K562 (cell line): ENCODE data around the gene STXBP6. TPM values are rescaled to one million over a fixed set of nuclear protein-coding genes. Genes with fewer than 3 reads are reported as not detected.
"Not testable (repeated sequence)": the region's sequence is repeated elsewhere in the genome, so short reads cannot be mapped to it uniquely, and the experiment has no call there.

Experiments used
- ATAC-seq: fragments of 200-7000 bp; cut with Tn5 transposase; 3 replicates; pipeline ENCODE4 v1.9.1; 2020; ENCODE audit warnings: moderate library complexity
- BruUV-seq: library from RNA; stranded (reverse); fragments of 400-500 nt; replicated peaks from 2 replicates; lab custom pipeline; 2021; lab: Mats Ljungman, UMichigan
- CTCF ChIA-PET: fragments of 300-600 bp; formaldehyde crosslinking; extraction: SDS; loops from one replicate; lab custom pipeline; 2021; ENCODE audit warnings: low intra/inter-chr PET ratio; lab: Yijun Ruan, JAX
- POLR2A ChIA-PET: fragments of 300-600, 350-650 bp; sonication (Branson Sonifier 250); formaldehyde crosslinking; extraction: SDS; loops from one replicate; lab custom pipeline; 2021; ENCODE audit warnings: antibody characterized with exemption, inconsistent platforms; lab: Yijun Ruan, JAX
- DNase-seq, 4 experiments: peaks; one replicate each; pipeline versions ENCODE4 v3.0.0 to v3.0.0-alpha.2; 2011 to 2018; ENCODE audit warnings: low spot score in 3 of 4, mixed read lengths in 3 of 4; ENCODE audit errors: extremely low read depth in 1 of 4
- FAIRE-seq: peaks from 2 replicates; lab custom pipeline; 2011; peaks lifted over from hg19 to GRCh38; lab: Jason Lieb, UNC
- H2AFZ ChIP-seq: 2 replicates; pipeline ENCODE4 v1.6.0; 2011; ENCODE audit warnings: low read depth, low read length, control low read depth, inconsistent platforms
- H3K27ac ChIP-seq: fragments of 200-600 bp; 3 replicates; pipeline ENCODE4 v1.8.0; 2011; ENCODE audit warnings: low read depth, mild to moderate bottlenecking, control low read depth, inconsistent platforms, low read length, moderate library complexity, mixed read lengths; ENCODE audit errors: extremely low read depth
- H3K27me3 ChIP-seq, 2 experiments: fragments of 300-600 bp in 1 of 2; 2 replicates in 1 of 2; 3 replicates in 1 of 2; pipeline versions ENCODE4 v1.6.0 to v1.8.0; 2011; ENCODE audit warnings: inconsistent platforms in 2 of 2, low read length in 2 of 2, mild to moderate bottlenecking in 1 of 2, mixed read lengths in 1 of 2, moderate library complexity in 1 of 2; ENCODE audit not compliant: control insufficient read depth in 2 of 2, insufficient read depth in 2 of 2
- H3K36me3 ChIP-seq: fragments of 300-600 bp; 3 replicates; pipeline ENCODE4 v1.8.0; 2011; ENCODE audit warnings: mild to moderate bottlenecking, low read length, inconsistent platforms; ENCODE audit not compliant: control insufficient read depth, insufficient read depth
- H3K4me1 ChIP-seq, 2 experiments: fragments of 200-600 bp in 1 of 2; replicated peaks in 1 of 2; 2 replicates in 1 of 2; 3 replicates in 1 of 2; pipeline versions ENCODE4 v1.5.1 to v1.8.0; 2011; ENCODE audit warnings: inconsistent platforms in 2 of 2, low read length in 2 of 2, mild to moderate bottlenecking in 1 of 2, mixed read lengths in 1 of 2, moderate library complexity in 1 of 2; ENCODE audit not compliant: control insufficient read depth in 2 of 2, insufficient read depth in 2 of 2
- H3K4me2 ChIP-seq: 2 replicates; pipeline ENCODE4 v1.6.1; 2011; ENCODE audit warnings: low read length, control low read depth, inconsistent platforms, mixed read lengths; ENCODE audit not compliant: insufficient read depth
- H3K4me3 ChIP-seq: fragments of 200-600 bp; sonication (generic), shearing (Covaris generic); 2 replicates; pipeline ENCODE4 v1.5.1; 2016; ENCODE audit warnings: control low read depth, inconsistent platforms
- H3K79me2 ChIP-seq: fragments of 200-600 bp; 3 replicates; pipeline ENCODE4 v1.8.0; 2011; ENCODE audit warnings: low read length, inconsistent platforms; ENCODE audit not compliant: control insufficient read depth, insufficient read depth
- H3K9ac ChIP-seq, 2 experiments: 2 replicates each; pipeline versions ENCODE4 v1.6.0 to v1.6.1; 2011; ENCODE audit warnings: low read depth in 2 of 2, low read length in 2 of 2, control low read depth in 1 of 2, inconsistent platforms in 1 of 2, mild to moderate bottlenecking in 1 of 2, mixed read lengths in 1 of 2; ENCODE audit not compliant: insufficient read depth in 1 of 2
- H3K9me1 ChIP-seq: one replicate; pipeline ENCODE4 v1.6.0; 2011; ENCODE audit warnings: inconsistent platforms, mild to moderate bottlenecking, low read length, moderate library complexity; ENCODE audit not compliant: control insufficient read depth, insufficient read depth
- H3K9me3 ChIP-seq: replicated peaks from 2 replicates; pipeline ENCODE4 v1.5.1; 2011; ENCODE audit warnings: low read depth, low read length, inconsistent platforms; ENCODE audit not compliant: control insufficient read depth, insufficient read depth
- H4K20me1 ChIP-seq: replicated peaks from 2 replicates; pipeline ENCODE4 v1.6.1; 2011; ENCODE audit warnings: low read length, inconsistent platforms, mixed read lengths; ENCODE audit not compliant: control insufficient read depth, insufficient read depth
- CBFA2T3 ChIP-seq: fragments of 450-650 bp; IDR thresholded peaks from 2 replicates; pipeline ENCODE4 v1.6.1; 2017
- GABPB1 ChIP-seq: sonication (generic); formaldehyde crosslinking; IDR thresholded peaks from 2 replicates; pipeline ENCODE4 v1.8.0; 2022; ENCODE audit warnings: mild to moderate bottlenecking, missing genetic modification reagents
- KAT7 ChIP-seq: sonication (generic); formaldehyde crosslinking; IDR thresholded peaks from 2 replicates; pipeline ENCODE4 v1.8.0; 2022; ENCODE audit warnings: missing genetic modification reagents, mild to moderate bottlenecking, borderline replicate concordance
- MCM5 ChIP-seq: fragments of 450-650 bp; IDR thresholded peaks from 2 replicates; pipeline ENCODE4 v1.6.1; 2016; ENCODE audit warnings: low read depth
- NFATC3 ChIP-seq: fragments of 450-650 bp; IDR thresholded peaks from 2 replicates; pipeline ENCODE4 v1.6.1; 2017; ENCODE audit warnings: mild to moderate bottlenecking
- PTTG1 ChIP-seq: fragments of 450-650 bp; IDR thresholded peaks from 2 replicates; pipeline ENCODE4 v1.6.1; 2016; ENCODE audit warnings: low read depth, mild to moderate bottlenecking, missing genetic modification characterization, missing compliant biosample characterization
- RBM22 ChIP-seq: fragments of 200-400 bp; formaldehyde crosslinking; IDR thresholded peaks from 2 replicates; pipeline ENCODE4 v1.6.1; 2018; ENCODE audit warnings: low read length, low read depth; ENCODE audit not compliant: poor library complexity, severe bottlenecking
- STAT5B ChIP-seq: fragments of 250-450 bp; sonication (Bioruptor Pico); IDR thresholded peaks from 2 replicates; pipeline ENCODE4 v1.8.0; 2021; ENCODE audit warnings: mild to moderate bottlenecking, inconsistent platforms
- ZC3H8 ChIP-seq: fragments of 450-650 bp; IDR thresholded peaks from 2 replicates; pipeline ENCODE4 v1.6.1; 2017
- WGBS: fragments of 100-300 bp; shearing (Covaris generic); methylation state at CpG from one replicate; pipeline ENCODE4 v1.1.6; 2016; ENCODE audit warnings: low coverage, mixed read lengths; ENCODE audit not compliant: insufficient coverage; ENCODE audit errors: missing lambda C conversion rate; 5-methylcytosine and 5-hydroxymethylcytosine counted together
- in situ Hi-C: fragments of 300-500 bp; cut with MboI; formaldehyde crosslinking; loops from 4 replicates; pipeline ENCODE4 v1.15.0; 2018; ENCODE audit warnings: inconsistent platforms, mixed read lengths
- intact Hi-C: fragments of 100-400 bp; cut with micrococcal nuclease; formaldehyde crosslinking; loops from 2 replicates; pipeline ENCODE4 v1.14.2; 2022
- polyA plus RNA-seq, 8 experiments: library from polyadenylated mRNA; depleted of rRNA in 4 of 8; stranded (reverse) in 5 of 8; unstranded in 3 of 8; fragments of >200 nt; fragmentation: Nextera tagmentation in 2 of 8; fragmentation: Illumina TruSeq in 1 of 8; extraction: Ambion mirVana in 2 of 8; extraction: Trizol in 1 of 8; gene quantifications; 2 replicates each; pipeline versions ENCODE4 v1.2.1 to v1.2.3, GENCODE V29; 2011 to 2014; ENCODE audit warnings: inconsistent platforms in 1 of 8, missing spikeins in 1 of 8
- total RNA-seq, 7 experiments: library from RNA; depleted of rRNA in 6 of 7; stranded (reverse); fragments of >200 nt in 6 of 7; fragmentation: Illumina TruSeq in 2 of 7; extraction: Trizol in 2 of 7; gene quantifications; 2 replicates each; pipeline versions ENCODE4 v1.2.1 to v1.2.3, GENCODE V29; 2011 to 2021; ENCODE audit warnings: low replicate concordance in 1 of 7

The STXBP6 gene
- total and polyA plus RNA-seq, 9 of the 15 experiments (the other 6 are each of a cell fraction or from before 2014, with no cell fraction given) = 0.27 to 0.89 (median 0.59) TPM

DNA sequence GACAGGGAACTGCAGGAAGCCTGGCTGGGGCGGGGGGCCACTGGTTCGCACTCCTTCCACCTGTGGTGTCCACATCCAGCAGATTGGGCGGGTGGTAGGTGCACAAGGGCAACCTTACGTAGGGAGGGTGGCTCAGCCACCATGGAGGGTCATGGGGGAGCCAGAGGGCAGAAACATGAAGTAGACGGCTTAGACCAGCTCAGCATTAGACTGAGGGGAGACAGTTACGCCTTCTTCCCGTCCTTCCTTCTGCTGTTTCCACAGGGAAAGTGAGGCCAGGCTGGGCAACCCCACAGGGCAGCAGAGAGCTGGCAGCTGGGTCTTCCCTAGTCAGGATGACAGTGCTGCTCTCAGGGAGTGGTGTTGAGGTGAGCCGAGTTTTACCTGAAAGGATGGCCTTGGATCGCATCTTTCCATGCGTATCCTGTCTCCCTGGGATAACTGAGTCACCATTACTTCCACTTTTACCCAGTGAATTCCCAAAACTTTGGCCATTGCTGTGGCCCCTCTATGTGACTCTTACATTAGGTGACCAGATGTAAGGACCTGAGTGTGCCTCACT is 245.9 kb downstream of the STXBP6 start:
- no TSS peak for BruUV-seq
- ATAC-seq = no peak
- H4K20me1 ChIP-seq = no peaks in the 10 kb centered on the region
- no peaks in the 10 kb centered on the region for H3K36me3 ChIP-seq
- H3K9me3 ChIP-seq = no peaks in the 10 kb centered on the region
- no peak overlapping the region for H2AFZ ChIP-seq
- no peak for TF ChIP-seq MCM5
- TF ChIP-seq CBFA2T3 = no peak
- TF ChIP-seq NFATC3 = no peak
- TF ChIP-seq GABPB1 (CRISPR knock-in tag) = no peak
- TF ChIP-seq PTTG1 = no peak
- TF ChIP-seq KAT7 (CRISPR knock-in tag) = no peak
- TF ChIP-seq RBM22 = no peak
- TF ChIP-seq STAT5B (CRISPR knock-in tag) = no peak
- no peak for TF ChIP-seq ZC3H8
- ChIA-PET POLR2A (interaction anchor here (0.7 kb wide), 1 partner anchor 20 kb away, joined by 3 read pairs; no protein-coding TSS in a partner anchor), CTCF (no interaction called here)
- 7% methylated on average over 8 of the region's 10 CpGs for WGBS
- DNase-seq = no peak
- FAIRE-seq = no peak
- no peaks in the 10 kb centered on the region for H3K79me2 ChIP-seq
- no peak overlapping the region for H3K27ac ChIP-seq
- no peak overlapping the region for H3K9ac ChIP-seq
- intact Hi-C loops = no loop called here
- no peaks in the 10 kb centered on the region; a peak in 2 of 5 replicates for H3K27me3 ChIP-seq
- H3K9me1 ChIP-seq = no peaks in the 10 kb centered on the region
- in situ Hi-C loops = loop anchor here (10.0 to 25.0 kb wide), 2 partner anchors 241 to 333 kb away; no protein-coding TSS in a partner anchor
- H3K4me1 ChIP-seq = no peaks in the 10 kb centered on the region
- no peak overlapping the region for H3K4me2 ChIP-seq
- no peak overlapping the region for H3K4me3 ChIP-seq

DNA sequence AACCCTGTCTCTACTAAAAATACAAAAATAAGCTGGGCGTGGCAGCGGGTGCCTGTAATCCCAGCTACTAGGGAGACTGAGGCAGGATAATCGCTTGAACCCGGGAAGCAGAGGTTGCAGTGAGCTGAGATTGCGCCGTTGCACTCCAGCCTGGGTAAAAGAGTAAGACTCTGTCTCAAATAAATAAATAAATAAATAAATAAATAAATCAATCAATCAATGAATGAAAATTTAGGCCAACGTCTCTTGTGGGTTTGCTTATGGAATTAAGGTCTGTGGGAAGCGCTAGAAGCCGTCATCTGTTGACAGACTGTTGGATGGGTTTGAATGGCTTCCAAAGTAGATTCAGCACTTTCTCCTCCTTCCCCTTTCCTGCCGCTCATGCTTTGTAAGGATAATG is 246.5 kb downstream of the STXBP6 start:
- H3K9ac ChIP-seq, FAIRE-seq, BruUV-seq, H3K9me3 ChIP-seq, H2AFZ ChIP-seq, H3K4me3 ChIP-seq, ATAC-seq, H4K20me1 ChIP-seq, H3K9me1 ChIP-seq, H3K79me2 ChIP-seq, H3K27ac ChIP-seq, DNase-seq, H3K36me3 ChIP-seq, H3K4me1 ChIP-seq, H3K4me2 ChIP-seq, H3K27me3 ChIP-seq, CTCF ChIA-PET, intact Hi-C loops: not testable (repeated sequence)
- in situ Hi-C loops = loop anchor here (10.0 to 25.0 kb wide), 2 partner anchors 241 to 334 kb away; no protein-coding TSS in a partner anchor
- POLR2A ChIA-PET = interaction anchor here (0.7 kb wide), 1 partner anchor 20 kb away, joined by 3 read pairs; no protein-coding TSS in a partner anchor
- WGBS = 0% methylated on average over 9 of the region's 10 CpGs
